Measurements from ENCODE around the gene NEIL1.

The NEIL1 gene

GRCh38 chr15:75389791-75390382 lies 43.0 kb downstream of the NEIL1 start:
- TF ChIP-seq POLR2A (IDR thresholded peaks at IDR 0.05; ENCODE audit: extremely low read depth, insufficient read length), result no peak
- TF ChIP-seq MYC (IDR thresholded peaks at IDR 0.05; ENCODE audit: low read depth, low read length), result no peak
- no peak for TF ChIP-seq CTCF (IDR thresholded peaks at IDR 0.05; ENCODE audit: low read depth, low read length)
- TF ChIP-seq MAX (IDR thresholded peaks at IDR 0.05; ENCODE audit: low read depth, low read length), result no peak
- no peak overlapping the region for H3K4me3 ChIP-seq (ENCODE audit: low read depth, low read length)
- DNase-seq (ENCODE audit: low read depth), result no peak

- no peak for DNase-seq (ENCODE audit: low read depth)
- TF ChIP-seq MAX (IDR thresholded peaks at IDR 0.05; ENCODE audit: low read depth, low read length), result no peak
- no peak for TF ChIP-seq MYC (IDR thresholded peaks at IDR 0.05; ENCODE audit: low read depth, low read length)
- TF ChIP-seq POLR2A (IDR thresholded peaks at IDR 0.05; ENCODE audit: extremely low read depth, insufficient read length), result no peak
- TF ChIP-seq CTCF (IDR thresholded peaks at IDR 0.05; ENCODE audit: low read depth, low read length), result no peak
- no peak overlapping the region for H3K4me3 ChIP-seq (ENCODE audit: low read depth, low read length)
Observed at GRCh38 chr15:75397494-75397893, 50.7 kb downstream of the NEIL1 start.

DNA sequence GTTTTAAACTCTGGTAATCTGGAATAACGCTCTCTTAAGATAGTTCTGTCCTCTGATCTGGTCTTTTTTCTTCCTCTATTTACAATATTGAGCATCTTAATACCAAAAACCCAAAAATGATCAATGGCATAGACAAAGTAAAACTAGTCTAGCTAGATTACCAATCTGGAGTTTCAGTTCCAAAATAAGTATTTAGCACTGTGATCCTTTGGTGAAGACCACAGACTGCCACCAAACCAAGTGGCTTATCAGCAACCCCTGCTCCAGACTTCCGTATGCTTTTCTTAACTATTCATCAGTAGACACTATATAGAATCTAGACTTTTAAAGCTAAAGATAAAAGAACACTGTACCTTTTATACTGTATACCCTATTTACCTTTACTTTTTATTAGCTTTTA lies 57.1 kb downstream of the NEIL1 start:
- no peak for DNase-seq (ENCODE audit: low read depth)
- TF ChIP-seq POLR2A (IDR thresholded peaks at IDR 0.05; ENCODE audit: extremely low read depth, insufficient read length), result no peak
- no peak for TF ChIP-seq MAX (IDR thresholded peaks at IDR 0.05; ENCODE audit: low read depth, low read length)
- no peak for TF ChIP-seq MYC (IDR thresholded peaks at IDR 0.05; ENCODE audit: low read depth, low read length)
- no peak for TF ChIP-seq CTCF (IDR thresholded peaks at IDR 0.05; ENCODE audit: low read depth, low read length)
- no peak overlapping the region for H3K4me3 ChIP-seq (ENCODE audit: low read depth, low read length)

Data from NB4 (cell line).